Parathyroid adenoma (tissue), 2 donors: ENCODE data around the gene BLOC1S3.

Source experiments
- H2AFZ ChIP-seq: fragments of 300-600 bp; sonication (generic); one replicate; pipeline ENCODE4 v1.7.0; 2017; ENCODE audit warnings: antibody characterized with exemption, mild to moderate bottlenecking
- H3K27ac ChIP-seq: fragments of 300-600 bp; sonication (generic); one replicate; pipeline ENCODE4 v1.7.0; 2017
- H3K27me3 ChIP-seq: fragments of 300-600 bp; sonication (generic); one replicate; pipeline ENCODE4 v1.7.0; 2017; ENCODE audit warnings: low read length; ENCODE audit not compliant: control insufficient read depth, insufficient read depth
- H3K36me3 ChIP-seq: fragments of 300-600 bp; sonication (generic); one replicate; pipeline ENCODE4 v1.7.0; 2017; ENCODE audit warnings: low read length; ENCODE audit not compliant: control insufficient read depth, insufficient read depth
- H3K4me1 ChIP-seq: fragments of 300-600 bp; sonication (generic); one replicate; pipeline ENCODE4 v1.7.0; 2017; ENCODE audit warnings: control low read depth
- H3K4me2 ChIP-seq: fragments of 300-600 bp; sonication (generic); one replicate; pipeline ENCODE4 v1.7.0; 2017; ENCODE audit warnings: low read length
- H3K4me3 ChIP-seq: fragments of 300-600 bp; sonication (generic); one replicate; pipeline ENCODE4 v1.7.0; 2017; ENCODE audit warnings: low read depth, low read length
- H3K79me2 ChIP-seq: fragments of 300-600 bp; sonication (generic); one replicate; pipeline ENCODE4 v1.7.0; 2017; ENCODE audit warnings: control low read depth
- H3K9ac ChIP-seq: fragments of 300-600 bp; sonication (generic); one replicate; pipeline ENCODE4 v1.7.0; 2017; ENCODE audit warnings: mild to moderate bottlenecking
- H3K9me3 ChIP-seq: fragments of 300-600 bp; sonication (generic); one replicate; pipeline ENCODE4 v1.7.0; 2017; ENCODE audit warnings: low read length; ENCODE audit not compliant: control insufficient read depth
- TF ChIP-seq, protein P1 (sequence below): fragments of 300-600 bp; sonication (generic); IDR thresholded peaks from one replicate; pipeline ENCODE4 v1.7.0; 2017; ENCODE audit warnings: antibody characterized with exemption, mild to moderate bottlenecking
- donor health status: primary hyperparathyroidism.

Gene BLOC1S3

DNA sequence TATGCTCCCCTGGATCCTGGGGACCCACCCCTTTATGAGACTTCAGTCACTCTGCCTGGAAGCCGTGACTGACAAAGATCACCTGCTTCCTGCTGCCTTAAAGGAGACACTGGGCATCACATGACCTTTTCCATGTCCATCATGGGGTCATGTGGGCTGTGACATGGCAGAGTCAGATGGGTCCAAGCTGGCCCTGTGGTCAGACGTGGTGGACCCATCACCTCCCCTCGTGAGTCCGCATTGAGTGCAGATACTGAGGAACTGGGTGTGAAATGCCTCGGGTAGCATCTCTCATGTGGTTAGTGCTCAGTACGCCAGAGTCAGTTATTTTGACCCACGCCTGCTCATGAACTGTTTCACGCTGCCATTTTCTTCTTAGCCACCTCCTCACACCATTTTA lies 44.9 kb upstream of the BLOC1S3 start:
- Histone ChIP-seq H3K27ac (no peak overlapping the region), H2AFZ (no peak overlapping the region), H3K27me3 (no peaks in the 10 kb centered on the region), H3K79me2 (peaks cover 27% of the 10 kb centered on the region), H3K9me3 (no peaks in the 10 kb centered on the region), H3K4me3 (no peak overlapping the region), H3K4me1 (no peaks in the 10 kb centered on the region), H3K4me2 (no peak overlapping the region), H3K36me3 (no peaks in the 10 kb centered on the region), H3K9ac (no peak overlapping the region)
- TF ChIP-seq, protein P1, sequence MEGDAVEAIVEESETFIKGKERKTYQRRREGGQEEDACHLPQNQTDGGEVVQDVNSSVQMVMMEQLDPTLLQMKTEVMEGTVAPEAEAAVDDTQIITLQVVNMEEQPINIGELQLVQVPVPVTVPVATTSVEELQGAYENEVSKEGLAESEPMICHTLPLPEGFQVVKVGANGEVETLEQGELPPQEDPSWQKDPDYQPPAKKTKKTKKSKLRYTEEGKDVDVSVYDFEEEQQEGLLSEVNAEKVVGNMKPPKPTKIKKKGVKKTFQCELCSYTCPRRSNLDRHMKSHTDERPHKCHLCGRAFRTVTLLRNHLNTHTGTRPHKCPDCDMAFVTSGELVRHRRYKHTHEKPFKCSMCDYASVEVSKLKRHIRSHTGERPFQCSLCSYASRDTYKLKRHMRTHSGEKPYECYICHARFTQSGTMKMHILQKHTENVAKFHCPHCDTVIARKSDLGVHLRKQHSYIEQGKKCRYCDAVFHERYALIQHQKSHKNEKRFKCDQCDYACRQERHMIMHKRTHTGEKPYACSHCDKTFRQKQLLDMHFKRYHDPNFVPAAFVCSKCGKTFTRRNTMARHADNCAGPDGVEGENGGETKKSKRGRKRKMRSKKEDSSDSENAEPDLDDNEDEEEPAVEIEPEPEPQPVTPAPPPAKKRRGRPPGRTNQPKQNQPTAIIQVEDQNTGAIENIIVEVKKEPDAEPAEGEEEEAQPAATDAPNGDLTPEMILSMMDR, result no peak

DNA sequence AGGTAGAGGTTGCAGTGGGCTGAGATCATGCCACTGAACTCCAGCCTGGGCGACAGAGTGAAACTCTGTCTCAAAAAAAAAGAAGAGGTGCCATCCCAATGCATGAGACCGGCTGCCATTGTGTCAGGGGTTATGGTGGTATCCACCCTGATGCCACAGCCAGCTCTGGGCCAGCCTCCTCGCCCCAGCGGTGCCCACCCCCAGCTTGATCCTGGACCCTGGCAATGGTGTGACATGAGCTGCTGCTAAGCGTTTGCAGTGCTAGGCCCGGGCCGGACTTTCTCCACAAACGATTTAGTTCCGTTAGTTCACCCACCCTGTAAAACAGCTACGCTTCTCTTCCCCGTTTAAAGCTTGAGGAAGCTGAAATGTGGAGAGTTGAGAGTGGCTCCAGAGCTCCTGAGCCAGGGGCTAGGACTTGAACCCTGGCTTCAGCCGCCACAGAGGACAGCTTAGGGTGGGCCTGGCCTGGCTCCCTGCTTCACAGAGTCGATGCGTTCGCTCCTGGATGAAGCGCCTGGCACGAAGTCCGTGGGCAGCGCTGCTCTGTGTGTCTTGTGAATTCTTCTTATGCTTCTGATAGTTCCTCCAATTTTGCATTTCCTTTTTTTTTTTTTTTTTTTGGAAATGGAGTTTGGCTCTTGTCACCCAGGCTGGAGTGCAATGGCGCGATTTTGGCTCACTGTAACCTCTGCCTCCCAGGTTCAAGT lies 43.3 kb upstream of the BLOC1S3 start:
- H2AFZ ChIP-seq, result no peak overlapping the region
- peaks cover 37% of the 10 kb centered on the region for H3K79me2 ChIP-seq
- H3K27ac ChIP-seq, result no peak overlapping the region
- H3K9me3 ChIP-seq, result no peaks in the 10 kb centered on the region
- H3K36me3 ChIP-seq, result no peaks in the 10 kb centered on the region
- H3K27me3 ChIP-seq, result no peaks in the 10 kb centered on the region
- H3K4me2 ChIP-seq, result no peak overlapping the region
- no peaks in the 10 kb centered on the region for H3K4me1 ChIP-seq
- TF ChIP-seq, protein P1, result no peak
- no peak overlapping the region for H3K4me3 ChIP-seq
- no peak overlapping the region for H3K9ac ChIP-seq

DNA sequence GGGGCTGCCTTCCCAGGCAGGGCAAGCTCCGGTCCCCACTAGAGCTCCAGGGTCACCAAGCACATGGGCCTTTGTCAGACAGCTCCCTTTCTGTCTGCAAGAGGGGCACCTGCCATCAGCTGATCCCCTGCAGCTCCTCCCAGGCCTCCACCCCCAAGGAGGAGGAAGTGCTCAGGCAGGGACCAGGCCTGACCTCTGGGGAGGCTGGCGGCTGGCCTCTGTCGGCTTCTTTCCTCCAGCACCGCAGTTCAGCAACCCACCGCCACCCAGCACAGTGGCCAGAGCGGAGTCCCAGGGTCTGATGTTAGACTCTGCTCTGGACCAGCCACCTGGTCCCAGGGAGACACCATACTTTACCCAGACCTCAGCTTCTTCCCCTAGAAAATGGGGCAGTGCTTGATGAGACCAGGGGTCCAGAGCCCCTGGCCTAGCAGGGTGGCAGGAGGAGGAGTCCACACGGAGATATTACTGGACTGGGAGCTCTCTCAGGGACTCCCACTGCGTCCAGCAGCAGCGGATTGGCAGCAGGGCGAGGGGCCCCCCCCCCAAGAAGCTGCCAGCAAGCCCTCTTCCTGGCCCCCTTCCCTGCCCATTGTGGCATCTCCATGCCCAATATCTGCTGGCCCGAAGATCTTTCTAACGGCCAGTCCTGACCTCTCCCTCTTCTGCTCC lies 41.9 kb upstream of the BLOC1S3 start:
- no peak overlapping the region for H3K4me3 ChIP-seq
- H3K4me2 ChIP-seq, result no peak overlapping the region
- H3K27me3 ChIP-seq, result no peaks in the 10 kb centered on the region
- no peak overlapping the region for H3K9ac ChIP-seq
- no peaks in the 10 kb centered on the region for H3K9me3 ChIP-seq
- H3K36me3 ChIP-seq, result no peaks in the 10 kb centered on the region
- H3K4me1 ChIP-seq, result no peaks in the 10 kb centered on the region
- peaks cover 48% of the 10 kb centered on the region for H3K79me2 ChIP-seq
- H2AFZ ChIP-seq, result no peak overlapping the region
- TF ChIP-seq, protein P1, result no peak
- H3K27ac ChIP-seq, result no peak overlapping the region

DNA sequence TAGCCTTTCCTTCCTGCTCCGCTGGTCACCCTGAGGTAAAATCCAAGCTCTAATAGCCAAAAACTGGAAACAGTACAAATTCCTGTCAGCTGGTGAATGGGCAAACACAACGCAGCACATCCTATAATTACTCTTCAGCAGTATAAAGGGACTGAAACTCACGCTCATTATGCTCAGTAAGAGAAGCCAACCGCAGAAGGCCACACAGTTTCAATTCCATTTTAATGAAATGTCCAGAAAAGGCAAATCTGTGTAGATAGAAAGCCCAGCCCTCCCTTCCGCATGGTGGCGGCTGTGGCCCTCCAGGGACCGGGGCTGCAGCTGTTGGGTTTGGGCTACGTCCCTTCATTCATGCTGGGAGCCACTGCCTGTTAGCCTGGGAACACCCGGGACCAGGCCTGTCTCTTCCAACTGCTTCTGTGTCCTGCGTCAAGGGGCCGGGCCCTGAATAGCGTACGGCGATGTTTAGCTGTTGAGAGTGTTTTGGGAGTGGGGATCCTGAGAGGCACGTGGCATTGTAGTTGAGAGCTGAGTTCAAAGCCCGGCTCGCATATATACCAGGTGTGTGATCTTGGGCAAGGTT lies 41.3 kb upstream of the BLOC1S3 start:
- no peak overlapping the region for H3K4me3 ChIP-seq
- H3K27ac ChIP-seq, result no peak overlapping the region
- H3K4me1 ChIP-seq, result no peaks in the 10 kb centered on the region
- no peak overlapping the region for H3K4me2 ChIP-seq
- peaks cover 53% of the 10 kb centered on the region for H3K79me2 ChIP-seq
- no peak overlapping the region for H2AFZ ChIP-seq
- H3K27me3 ChIP-seq, result no peaks in the 10 kb centered on the region
- TF ChIP-seq, protein P1, result no peak
- H3K36me3 ChIP-seq, result no peaks in the 10 kb centered on the region
- H3K9ac ChIP-seq, result no peak overlapping the region
- H3K9me3 ChIP-seq, result no peaks in the 10 kb centered on the region
